Effector memory CD4-positive, alpha-beta T cell (primary cell): ENCODE data around the gene KRTAP10-2.

Experiments used
- DNase-seq, 3 donors: peaks; one replicate each; pipeline ENCODE4 v3.0.0-alpha.2; 2020
- H3K27ac ChIP-seq: 2 replicates; pipeline ENCODE4 v1.7.0; 2013; ENCODE audit warnings: mild to moderate bottlenecking, low read length, moderate library complexity; ENCODE audit not compliant: insufficient read depth, poor library complexity, severe bottlenecking
- H3K27me3 ChIP-seq: replicated peaks from 2 replicates; pipeline ENCODE4 v1.7.0; 2013; ENCODE audit warnings: mild to moderate bottlenecking, low read length; ENCODE audit not compliant: insufficient read depth, control insufficient read depth, poor library complexity, severe bottlenecking
- H3K36me3 ChIP-seq: 2 replicates; pipeline ENCODE4 v1.7.0; 2013; ENCODE audit warnings: mild to moderate bottlenecking, low read length, moderate library complexity; ENCODE audit not compliant: control insufficient read depth, insufficient read depth
- H3K4me1 ChIP-seq: 2 replicates; pipeline ENCODE4 v1.7.0; 2013; ENCODE audit warnings: low read length, mild to moderate bottlenecking; ENCODE audit not compliant: control insufficient read depth, insufficient read depth, poor library complexity, severe bottlenecking
- H3K4me3 ChIP-seq: 2 replicates; pipeline ENCODE4 v1.7.0; 2013; ENCODE audit warnings: low read length, low read depth, mild to moderate bottlenecking; ENCODE audit not compliant: insufficient read depth, poor library complexity, severe bottlenecking
- H3K9me3 ChIP-seq: 2 replicates; pipeline ENCODE4 v1.7.0; 2013; ENCODE audit warnings: mild to moderate bottlenecking, low read length, moderate library complexity; ENCODE audit not compliant: control insufficient read depth

The KRTAP10-2 gene

DNA sequence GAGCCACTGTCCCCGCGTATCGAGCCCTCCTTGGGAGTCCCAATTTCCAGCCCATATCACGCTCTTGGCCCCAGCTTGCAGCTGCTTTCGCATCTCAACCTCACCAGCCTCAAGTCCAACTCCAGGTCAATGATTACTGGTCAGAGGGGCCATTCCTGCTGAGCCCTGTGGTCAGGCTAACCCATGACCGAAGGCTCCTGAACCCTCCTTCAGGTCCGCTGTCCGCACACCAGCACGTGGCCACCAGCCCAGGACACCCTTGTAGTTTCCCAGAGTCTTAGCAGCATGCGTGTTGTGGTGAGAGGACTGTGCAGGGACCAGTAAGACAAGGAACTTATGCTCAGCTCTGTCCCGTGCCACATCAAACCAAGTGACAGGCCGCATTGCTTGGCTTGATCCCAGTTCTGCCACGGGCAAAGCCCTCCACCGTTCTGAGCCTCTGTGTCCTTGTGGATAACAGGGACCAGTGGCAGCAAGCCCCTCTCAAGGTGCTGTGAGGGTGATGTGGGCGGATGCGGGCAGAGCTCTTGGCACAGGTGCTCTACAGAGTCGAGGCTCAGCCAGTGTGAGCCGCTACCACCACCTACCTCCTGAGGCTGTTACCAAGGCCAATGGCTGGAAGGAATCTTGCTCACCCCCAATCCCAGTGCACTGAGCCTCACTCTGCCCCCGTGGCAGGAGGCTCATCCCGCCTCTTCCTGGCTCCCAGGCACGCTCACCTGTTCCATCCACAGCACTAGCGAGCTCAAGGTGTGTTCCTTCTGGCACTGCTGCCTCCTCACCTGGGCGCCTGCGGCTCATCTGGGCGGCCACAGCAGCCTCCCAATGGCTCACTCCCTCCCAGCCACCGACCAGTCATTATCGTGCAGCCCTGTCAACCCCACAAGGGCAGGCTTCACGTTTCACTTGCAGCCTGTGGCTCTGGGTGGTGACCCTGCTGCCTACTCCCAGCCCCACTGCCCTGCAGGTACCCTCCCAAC is 31.7 kb downstream of the KRTAP10-2 start:
- no peaks in the 10 kb centered on the region for H3K4me1 ChIP-seq
- no peak overlapping the region for H3K4me3 ChIP-seq
- no peaks in the 10 kb centered on the region for H3K27me3 ChIP-seq
- DNase-seq = no peak
- no peaks in the 10 kb centered on the region for H3K9me3 ChIP-seq
- no peaks in the 10 kb centered on the region for H3K36me3 ChIP-seq
- no peak overlapping the region for H3K27ac ChIP-seq

DNA sequence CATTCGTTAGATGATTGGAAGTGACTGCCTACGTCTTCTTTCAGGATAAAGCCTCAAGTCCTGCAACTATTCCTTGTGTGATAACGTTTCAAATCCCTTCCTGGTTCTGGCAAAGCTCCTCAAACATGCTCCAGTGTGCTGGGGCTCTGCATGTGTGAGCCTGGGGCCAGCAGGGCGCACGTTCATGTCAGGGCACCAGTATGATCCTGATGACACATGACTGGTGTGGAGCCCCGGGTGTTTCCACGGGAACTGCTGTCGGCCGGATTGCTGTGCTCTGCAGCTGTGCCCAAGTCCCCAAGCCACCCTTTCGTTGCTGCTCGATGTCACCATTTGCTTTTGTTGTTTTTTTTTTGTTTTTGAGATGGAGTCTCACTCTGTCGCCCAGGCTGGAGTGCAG is 32.6 kb downstream of the KRTAP10-2 start:
- Histone ChIP-seq H3K4me3 (no peak overlapping the region), H3K9me3 (no peaks in the 10 kb centered on the region), H3K36me3 (no peaks in the 10 kb centered on the region)

DNA sequence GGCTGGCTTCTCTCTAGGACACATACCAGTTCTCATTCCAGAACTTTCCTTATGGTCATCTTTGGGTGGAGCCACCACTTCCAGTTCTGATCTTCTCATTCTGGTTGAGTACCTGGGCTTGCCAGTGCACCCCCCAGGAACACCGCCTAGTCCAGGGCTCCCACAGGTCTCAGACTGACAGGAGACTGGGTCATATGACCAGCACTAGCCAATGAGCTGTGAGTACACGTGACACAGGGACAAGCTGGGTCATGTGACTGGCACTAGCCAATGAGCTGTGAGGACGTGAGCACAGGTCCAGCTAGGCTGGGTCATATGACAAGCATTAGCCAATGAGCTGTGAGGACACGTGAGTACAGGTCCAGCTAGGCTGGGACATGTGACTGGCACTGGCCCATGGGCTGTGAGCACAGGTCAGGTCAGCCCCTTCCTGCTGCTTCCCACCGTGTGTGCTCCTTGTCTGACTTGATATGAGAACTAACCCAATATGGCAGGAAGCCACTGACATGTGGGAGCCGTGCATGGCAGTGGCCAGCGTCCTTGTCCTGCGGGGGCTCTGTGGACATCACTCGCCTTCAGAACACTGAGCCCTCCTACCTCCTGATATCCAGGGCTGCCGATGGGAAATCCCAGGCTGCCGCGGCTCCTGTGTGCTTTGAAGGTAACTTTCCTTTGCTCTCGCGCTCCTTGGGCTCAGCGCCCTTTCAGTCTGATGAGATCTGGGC is 34.0 kb downstream of the KRTAP10-2 start:
- no peak for DNase-seq
- Histone ChIP-seq H3K27ac (no peak overlapping the region), H3K4me3 (no peak overlapping the region), H3K36me3 (no peaks in the 10 kb centered on the region), H3K9me3 (no peaks in the 10 kb centered on the region), H3K4me1 (no peaks in the 10 kb centered on the region), H3K27me3 (no peaks in the 10 kb centered on the region)

More for the DNA sequence above, 32.6 kb downstream of the KRTAP10-2 start:
- Histone ChIP-seq H3K27ac (no peak overlapping the region), H3K27me3 (no peaks in the 10 kb centered on the region), H3K4me1 (no peaks in the 10 kb centered on the region)
- no peak for DNase-seq

DNA sequence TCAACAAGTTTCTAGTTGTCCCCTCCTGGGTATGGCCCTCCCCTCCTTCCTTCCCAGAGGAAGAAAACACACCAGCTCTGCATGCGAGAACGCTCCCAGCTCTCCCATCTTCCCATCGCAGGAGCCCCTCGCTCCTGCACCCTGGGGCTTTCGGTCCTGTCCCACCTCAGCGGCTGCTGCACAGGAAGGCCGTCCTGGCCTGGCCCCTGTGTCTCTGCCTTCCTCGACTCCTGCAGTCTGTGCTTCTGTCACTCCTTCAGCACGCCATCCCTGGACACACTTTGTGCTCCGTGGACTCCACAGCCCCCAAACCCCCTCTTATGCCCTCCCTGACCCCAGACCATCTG is 34.5 kb downstream of the KRTAP10-2 start:
- H3K27ac ChIP-seq = no peak overlapping the region
- no peaks in the 10 kb centered on the region for H3K36me3 ChIP-seq
- no peaks in the 10 kb centered on the region for H3K4me1 ChIP-seq
- H3K27me3 ChIP-seq = no peaks in the 10 kb centered on the region
- no peaks in the 10 kb centered on the region for H3K9me3 ChIP-seq
- DNase-seq = no peak
- H3K4me3 ChIP-seq = no peak overlapping the region

DNA sequence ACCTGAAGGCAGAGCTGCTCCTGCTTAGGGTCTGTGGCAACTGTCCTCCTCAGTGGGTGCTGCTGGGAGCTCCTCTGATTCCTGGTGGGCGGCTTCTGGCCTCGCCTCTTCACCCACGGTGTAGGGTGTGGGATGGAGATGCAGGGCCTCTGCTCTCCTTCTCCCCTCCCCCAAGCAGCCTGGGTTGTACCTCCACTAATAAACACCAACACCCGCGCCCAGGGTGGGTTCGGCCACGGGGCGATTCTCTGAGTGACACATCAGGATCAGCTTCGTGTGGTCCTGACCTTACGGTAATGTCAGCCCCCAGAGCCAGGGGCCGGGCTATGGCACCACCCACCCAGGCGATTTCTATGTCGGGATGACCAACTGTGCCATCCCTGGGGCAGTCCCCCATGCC is 35.0 kb downstream of the KRTAP10-2 start:
- H3K27me3 ChIP-seq = no peaks in the 10 kb centered on the region

DNA sequence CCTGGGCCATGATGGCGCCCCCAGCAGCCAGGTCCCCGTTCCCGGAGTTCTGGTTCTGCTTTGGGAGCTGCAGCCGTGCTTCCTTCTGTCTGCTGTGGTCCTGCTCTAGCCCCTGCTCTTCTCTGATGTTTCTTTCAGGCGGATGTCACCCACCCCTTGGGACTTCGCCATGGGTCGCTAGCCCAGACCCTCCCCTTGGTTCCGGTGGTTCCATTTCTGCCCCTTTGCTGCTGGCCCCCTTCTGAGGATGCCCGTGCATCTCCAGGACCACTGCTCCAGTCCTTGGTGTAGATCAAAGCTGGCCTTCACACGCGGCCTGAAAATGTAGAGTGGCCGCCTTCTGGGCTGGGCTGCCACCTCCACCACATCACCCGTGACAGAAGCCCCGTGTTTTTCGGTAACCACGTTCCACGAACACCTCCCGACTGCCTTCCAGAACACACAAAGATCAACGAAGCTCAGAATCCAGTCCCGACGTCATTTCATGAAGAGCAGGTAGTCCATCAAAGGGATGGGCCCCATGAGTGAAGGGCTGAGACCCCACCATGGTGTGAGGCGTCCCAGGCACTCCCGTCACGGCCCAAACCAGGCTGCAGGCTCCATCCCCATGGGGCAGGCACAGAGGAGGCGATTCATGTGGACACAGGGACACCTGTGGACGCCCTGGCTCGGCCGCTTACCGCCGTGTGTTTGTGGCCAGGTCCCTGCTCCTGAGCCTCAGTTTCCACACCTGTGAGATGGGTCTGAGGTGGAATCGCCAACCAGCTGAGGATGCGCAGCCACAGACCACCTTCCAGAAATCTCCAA is 35.7 kb downstream of the KRTAP10-2 start:
- Histone ChIP-seq H3K27ac (no peak overlapping the region), H3K27me3 (no peaks in the 10 kb centered on the region)
- DNase-seq = no peak

More for the DNA sequence above, 35.0 kb downstream of the KRTAP10-2 start:
- no peak for DNase-seq
- no peaks in the 10 kb centered on the region for H3K36me3 ChIP-seq
- H3K4me3 ChIP-seq = no peak overlapping the region
- no peaks in the 10 kb centered on the region for H3K4me1 ChIP-seq
- H3K9me3 ChIP-seq = no peaks in the 10 kb centered on the region
- no peak overlapping the region for H3K27ac ChIP-seq

DNA sequence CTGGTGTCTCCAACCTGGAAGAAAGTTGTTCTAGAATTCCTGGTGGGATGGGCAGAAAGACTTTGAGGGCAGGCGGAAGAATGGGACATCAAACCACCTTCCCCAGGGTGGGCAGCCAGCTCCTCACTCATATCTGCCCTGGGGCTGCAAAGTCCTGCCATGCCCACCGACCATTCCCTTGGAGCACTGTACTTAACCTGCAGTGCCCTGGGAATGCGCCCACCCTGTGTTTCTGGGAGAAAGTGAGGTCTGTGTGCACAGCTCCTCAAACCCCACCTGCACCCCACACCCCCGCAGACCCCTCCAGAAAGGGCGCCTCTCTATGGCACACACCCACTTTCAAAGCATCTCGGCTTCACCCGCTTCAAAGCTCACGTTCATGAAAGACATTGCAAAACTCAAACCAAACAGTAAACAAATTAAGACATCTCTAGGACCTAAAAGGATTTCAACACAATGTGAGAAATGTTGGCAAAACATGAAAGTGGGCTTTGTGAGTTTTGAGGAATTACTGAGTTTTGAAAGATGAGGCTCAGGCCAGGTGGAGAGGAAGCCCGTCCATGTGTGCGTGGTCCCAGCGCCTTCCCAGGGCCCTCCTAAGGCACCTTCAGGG is 36.5 kb downstream of the KRTAP10-2 start:
- H3K27me3 ChIP-seq = no peaks in the 10 kb centered on the region
- no peaks in the 10 kb centered on the region for H3K9me3 ChIP-seq
- no peak for DNase-seq
- H3K27ac ChIP-seq = no peak overlapping the region
- no peak overlapping the region for H3K4me3 ChIP-seq
- no peaks in the 10 kb centered on the region for H3K36me3 ChIP-seq
- peaks cover 9% of the 10 kb centered on the region for H3K4me1 ChIP-seq

More for the DNA sequence above, 35.7 kb downstream of the KRTAP10-2 start:
- no peaks in the 10 kb centered on the region for H3K36me3 ChIP-seq
- no peaks in the 10 kb centered on the region for H3K9me3 ChIP-seq
- H3K4me1 ChIP-seq = peaks cover 5% of the 10 kb centered on the region
- no peak overlapping the region for H3K4me3 ChIP-seq

DNA sequence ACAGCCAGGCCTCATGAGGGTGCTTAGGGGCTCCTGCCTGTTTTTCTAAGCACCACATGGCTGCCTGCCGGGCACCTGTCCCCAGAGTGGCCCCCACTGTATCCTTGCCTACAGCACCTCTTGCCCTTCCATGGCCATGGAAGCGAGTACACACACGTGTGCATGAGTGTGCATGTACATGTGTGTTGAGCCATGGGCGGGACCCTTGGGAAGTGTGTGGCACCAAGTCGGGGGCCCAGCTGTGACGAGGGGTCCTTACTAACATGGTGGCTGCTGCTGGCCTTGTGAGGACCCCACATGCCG is 37.1 kb downstream of the KRTAP10-2 start:
- no peaks in the 10 kb centered on the region for H3K27me3 ChIP-seq
- H3K9me3 ChIP-seq = no peaks in the 10 kb centered on the region
- peaks cover 9% of the 10 kb centered on the region for H3K4me1 ChIP-seq
- H3K27ac ChIP-seq = no peak overlapping the region
- no peak overlapping the region for H3K4me3 ChIP-seq
- no peak for DNase-seq
- no peaks in the 10 kb centered on the region for H3K36me3 ChIP-seq

DNA sequence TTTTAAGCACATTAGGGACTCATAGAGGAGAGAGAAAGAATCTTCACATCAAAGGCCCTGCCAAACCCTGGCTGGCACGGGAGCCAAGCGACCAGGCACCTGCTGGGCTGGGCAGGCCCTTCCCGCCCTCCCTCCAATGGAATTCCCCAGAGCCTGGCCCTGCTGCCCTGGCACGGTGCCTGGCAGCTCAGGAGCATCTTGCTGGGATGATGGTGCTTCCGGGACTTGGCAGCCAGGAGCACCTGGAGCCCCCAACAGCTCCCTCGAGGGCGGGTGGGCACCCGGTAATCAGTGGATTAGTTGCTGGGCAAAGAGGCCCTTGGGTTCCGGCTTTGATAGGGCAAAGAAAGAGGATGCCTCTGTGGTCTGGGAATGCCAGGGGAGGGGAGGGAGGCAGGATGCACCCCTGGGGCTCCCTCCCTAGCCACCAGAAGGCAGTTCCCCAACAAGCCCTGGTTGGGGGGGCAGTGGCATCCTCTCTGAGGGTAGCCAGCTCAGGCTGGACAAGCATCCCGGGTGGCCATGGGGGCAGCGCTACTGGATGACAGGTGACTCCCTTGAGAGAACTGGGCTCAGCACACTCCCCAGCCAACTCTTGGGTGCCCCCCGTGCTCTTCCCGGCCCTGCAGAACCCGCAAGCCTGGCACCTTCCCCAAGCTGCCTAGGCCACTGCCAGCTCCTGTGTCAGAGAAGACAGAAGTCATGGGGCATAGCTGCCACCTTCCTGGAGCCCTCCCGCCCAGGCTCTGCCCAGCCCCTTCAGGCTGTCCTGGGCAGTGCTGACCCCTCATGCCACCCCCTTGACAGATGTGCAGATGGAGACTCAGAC is 37.7 kb downstream of the KRTAP10-2 start:
- Histone ChIP-seq H3K4me3 (no peak overlapping the region), H3K27me3 (no peaks in the 10 kb centered on the region), H3K9me3 (no peaks in the 10 kb centered on the region), H3K4me1 (peaks cover 9% of the 10 kb centered on the region), H3K36me3 (no peaks in the 10 kb centered on the region), H3K27ac (no peak overlapping the region)
- DNase-seq = no peak
